Ramos (cell line): ENCODE results near the gene OGFOD3.

Source experiments
- in situ Hi-C: fragments of 300-500 bp; cut with MboI; formaldehyde crosslinking; loops from one replicate; pipeline ENCODE4 v1.14.3; 2022; ENCODE audit warnings: low sequenced_read_pairs; ENCODE audit not compliant: unreplicated experiment

OGFOD3 gene

GRCh38 chr17:82410014-82410716 lies 8.2 kb downstream of the OGFOD3 start:
- in situ Hi-C loops, result no loop called here

- in situ Hi-C loops, result loop anchor here (5.0 kb wide), 1 partner anchor 52 kb away; the partner anchor contains the start of gene TEX19
These were observed 9.5 kb downstream of the OGFOD3 start for GRCh38 chr17:82408938-82409318.

GRCh38 chr17:82408288-82408937 lies 10.0 kb downstream of the OGFOD3 start:
- in situ Hi-C loops, result loop anchor here (5.0 kb wide), 1 partner anchor 51 kb away; the partner anchor contains the start of gene TEX19

GRCh38 chr17:82407255-82407654 lies 11.1 kb downstream of the OGFOD3 start:
- in situ Hi-C loops, result loop anchor here (5.0 kb wide), 1 partner anchor 50 kb away; the partner anchor contains the start of gene TEX19

- in situ Hi-C loops, result loop anchor here (5.0 kb wide), 1 partner anchor 49 kb away; the partner anchor contains the start of gene TEX19
These were observed 12.2 kb downstream of the OGFOD3 start for GRCh38 chr17:82406131-82406671.

- in situ Hi-C loops, result loop anchor here (5.0 kb wide), 1 partner anchor 48 kb away; the partner anchor contains the start of gene TEX19
These were observed 13.3 kb downstream of the OGFOD3 start for GRCh38 chr17:82405051-82405450.

GRCh38 chr17:82403662-82404660 lies 14.4 kb downstream of the OGFOD3 start:
- in situ Hi-C loops, result no loop called here

- in situ Hi-C loops, result no loop called here
These were observed 15.5 kb downstream of the OGFOD3 start for GRCh38 chr17:82402865-82403264.

GRCh38 chr17:82400830-82401229 lies 17.6 kb downstream of the OGFOD3 start:
- in situ Hi-C loops, result no loop called here

- in situ Hi-C loops, result no loop called here
These were observed 18.2 kb downstream of the OGFOD3 start for GRCh38 chr17:82400206-82400605.

- in situ Hi-C loops, result no loop called here
These were observed 18.7 kb downstream of the OGFOD3 start for GRCh38 chr17:82399601-82400101.

GRCh38 chr17:82399041-82399441 lies 19.3 kb downstream of the OGFOD3 start:
- in situ Hi-C loops, result no loop called here

GRCh38 chr17:82397449-82398335 lies 20.7 kb downstream of the OGFOD3 start:
- in situ Hi-C loops, result no loop called here

GRCh38 chr17:82396601-82397435 lies 21.6 kb downstream of the OGFOD3 start:
- in situ Hi-C loops, result no loop called here

GRCh38 chr17:82394278-82394677 lies 24.1 kb downstream of the OGFOD3 start:
- in situ Hi-C loops, result no loop called here

- in situ Hi-C loops, result no loop called here
These were observed 25.4 kb downstream of the OGFOD3 start for GRCh38 chr17:82392941-82393340.

GRCh38 chr17:82392209-82392920 lies 26.0 kb downstream of the OGFOD3 start:
- in situ Hi-C loops, result no loop called here
